SK-N-SH treated with all-trans-retinoic acid at 6 μM for 48 hours (cell line): ENCODE measurements around the gene DNAJC17.

Experiments
- ATAC-seq: fragments of 200-7000 bp; cut with Tn5 transposase; 3 replicates; pipeline ENCODE4 v1.9.1; 2020; ENCODE audit warnings: mild to moderate bottlenecking, moderate library complexity
- ARNTL ChIP-seq: fragments of 450-650 bp; formaldehyde crosslinking; IDR thresholded peaks from 2 replicates; pipeline ENCODE4 v1.5.0; 2020; ENCODE audit warnings: low read depth, mild to moderate bottlenecking, moderate library complexity, borderline replicate concordance
- CSDC2 ChIP-seq: fragments of 250-450 bp; sonication (Bioruptor Pico); IDR thresholded peaks from 2 replicates; pipeline ENCODE4 v1.5.0; 2020; ENCODE audit warnings: mild to moderate bottlenecking, moderate library complexity
- ESRRG ChIP-seq: fragments of 250-450 bp; sonication (Bioruptor Pico); IDR thresholded peaks from 2 replicates; pipeline ENCODE4 v1.6.1; 2021; ENCODE audit warnings: mild to moderate bottlenecking
- GLIS3 ChIP-seq: fragments of 250-450 bp; sonication (Bioruptor Pico); IDR thresholded peaks from 2 replicates; pipeline ENCODE4 v1.5.0; 2020; ENCODE audit warnings: mild to moderate bottlenecking, moderate library complexity
- ISL1 ChIP-seq: fragments of 250-450 bp; sonication (Bioruptor Pico); IDR thresholded peaks from 2 replicates; pipeline ENCODE4 v2.1.2; 2022; ENCODE audit warnings: mild to moderate bottlenecking, moderate library complexity
- OSR1 ChIP-seq: fragments of 250-450 bp; sonication (Bioruptor Pico); IDR thresholded peaks from 2 replicates; pipeline ENCODE4 v1.8.0; 2022; ENCODE audit warnings: moderate library complexity, mild to moderate bottlenecking, inconsistent platforms
- PATZ1 ChIP-seq: fragments of 250-450 bp; sonication (Bioruptor Pico); IDR thresholded peaks from 2 replicates; pipeline ENCODE4 v1.8.0; 2020; ENCODE audit warnings: mild to moderate bottlenecking, moderate library complexity, borderline replicate concordance
- PPARA ChIP-seq: fragments of 250-450 bp; sonication (Bioruptor Pico); IDR thresholded peaks from 2 replicates; pipeline ENCODE4 v1.5.0; 2020; ENCODE audit warnings: mild to moderate bottlenecking, borderline replicate concordance
- RARB ChIP-seq: fragments of 250-450 bp; sonication (Bioruptor Pico); IDR thresholded peaks from 2 replicates; pipeline ENCODE4 v1.8.0; 2021; ENCODE audit warnings: mild to moderate bottlenecking, moderate library complexity
- SNAI2 ChIP-seq: fragments of 250-450 bp; sonication (Bioruptor Pico); IDR thresholded peaks from 2 replicates; pipeline ENCODE4 v1.5.0; 2020; ENCODE audit warnings: mild to moderate bottlenecking, moderate library complexity
- TCF4 ChIP-seq: fragments of 250-450 bp; sonication (Bioruptor Pico); IDR thresholded peaks from 2 replicates; pipeline ENCODE4 v1.8.0; 2021; ENCODE audit warnings: mild to moderate bottlenecking, moderate library complexity, borderline replicate concordance
- TOX ChIP-seq: fragments of 250-450 bp; sonication (Bioruptor Pico); IDR thresholded peaks from 2 replicates; pipeline ENCODE4 v1.8.0; 2021; ENCODE audit warnings: mild to moderate bottlenecking, moderate library complexity, borderline replicate concordance
- TSHZ2 ChIP-seq: fragments of 250-450 bp; sonication (Bioruptor Pico); IDR thresholded peaks from 2 replicates; pipeline ENCODE4 v1.5.0; 2020; ENCODE audit warnings: mild to moderate bottlenecking, moderate library complexity
- ZC3H10 ChIP-seq: fragments of 250-450 bp; sonication (Bioruptor Pico); IDR thresholded peaks from 2 replicates; pipeline ENCODE4 v1.5.1; 2021; ENCODE audit warnings: mild to moderate bottlenecking, moderate library complexity
- ZFP3 ChIP-seq: fragments of 250-450 bp; sonication (Bioruptor Pico); IDR thresholded peaks from 2 replicates; pipeline ENCODE4 v1.5.0; 2020; ENCODE audit warnings: mild to moderate bottlenecking, moderate library complexity
- ZFP30 ChIP-seq: fragments of 450-650 bp; formaldehyde crosslinking; IDR thresholded peaks from 2 replicates; pipeline ENCODE4 v1.5.0; 2022; ENCODE audit warnings: mild to moderate bottlenecking, moderate library complexity
- ZNF565 ChIP-seq: fragments of 450-650 bp; formaldehyde crosslinking; conservative IDR thresholded peaks from 2 replicates; pipeline ENCODE4 v1.5.0; 2020; ENCODE audit warnings: low read depth, mild to moderate bottlenecking, moderate library complexity
- ZNF70 ChIP-seq: fragments of 450-650 bp; formaldehyde crosslinking; IDR thresholded peaks from 2 replicates; pipeline ENCODE4 v1.5.0; 2020; ENCODE audit warnings: mild to moderate bottlenecking, moderate library complexity
- ZNF8 ChIP-seq: fragments of 450-650 bp; formaldehyde crosslinking; IDR thresholded peaks from 2 replicates; pipeline ENCODE4 v1.5.0; 2020; ENCODE audit warnings: mild to moderate bottlenecking, moderate library complexity
- TF ChIP-seq, protein P1 (sequence below): fragments of 250-450 bp; sonication (Bioruptor Pico); IDR thresholded peaks from 2 replicates; pipeline ENCODE4 v1.8.0; 2021; ENCODE audit warnings: low read depth, mild to moderate bottlenecking, moderate library complexity, borderline replicate concordance
- TF ChIP-seq, protein P2 (sequence below): fragments of 250-450 bp; sonication (Bioruptor Pico); IDR thresholded peaks from 2 replicates; pipeline ENCODE4 v1.5.1; 2020; ENCODE audit warnings: low read depth, mild to moderate bottlenecking, moderate library complexity

DNAJC17 gene

DNA sequence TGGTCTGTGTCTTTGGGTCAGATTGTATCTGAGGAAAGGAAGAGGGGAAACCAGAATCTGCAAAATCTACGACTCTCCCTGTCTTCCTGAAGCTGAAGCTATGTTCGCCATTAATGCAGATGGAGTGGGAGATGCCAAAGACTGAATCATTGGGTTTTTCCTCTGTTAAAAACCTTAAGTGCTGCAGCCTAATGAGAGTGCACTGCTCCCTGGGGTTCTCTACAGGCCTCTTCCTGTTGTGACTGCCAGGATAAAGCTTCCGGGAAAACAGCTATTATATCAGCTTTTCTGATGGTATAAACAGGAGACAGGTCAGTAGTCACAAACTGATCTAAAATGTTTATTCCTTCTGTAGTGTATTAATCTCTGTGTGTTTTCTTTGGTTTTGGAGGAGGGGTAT is 76.2 kb downstream of the DNAJC17 start:
- TF ChIP-seq SNAI2 (CRISPR knock-in tag) (no peak), RARB (CRISPR knock-in tag) (no peak), TOX (CRISPR knock-in tag) (no peak), ARNTL (CRISPR knock-in tag) (no peak), ZC3H10 (CRISPR knock-in tag) (no peak), OSR1 (CRISPR knock-in tag) (no peak), ZFP3 (CRISPR knock-in tag) (no peak), GLIS3 (CRISPR knock-in tag) (no peak), ZNF565 (CRISPR knock-in tag) (no peak), TSHZ2 (CRISPR knock-in tag) (no peak), ZNF8 (no peak), ZFP30 (CRISPR knock-in tag) (no peak), TCF4 (CRISPR knock-in tag) (no peak), CSDC2 (CRISPR knock-in tag) (no peak), PPARA (CRISPR knock-in tag) (no peak), ZNF70 (CRISPR knock-in tag) (no peak), ESRRG (CRISPR knock-in tag) (no peak), ISL1 (no peak)
- TF ChIP-seq, protein P1, sequence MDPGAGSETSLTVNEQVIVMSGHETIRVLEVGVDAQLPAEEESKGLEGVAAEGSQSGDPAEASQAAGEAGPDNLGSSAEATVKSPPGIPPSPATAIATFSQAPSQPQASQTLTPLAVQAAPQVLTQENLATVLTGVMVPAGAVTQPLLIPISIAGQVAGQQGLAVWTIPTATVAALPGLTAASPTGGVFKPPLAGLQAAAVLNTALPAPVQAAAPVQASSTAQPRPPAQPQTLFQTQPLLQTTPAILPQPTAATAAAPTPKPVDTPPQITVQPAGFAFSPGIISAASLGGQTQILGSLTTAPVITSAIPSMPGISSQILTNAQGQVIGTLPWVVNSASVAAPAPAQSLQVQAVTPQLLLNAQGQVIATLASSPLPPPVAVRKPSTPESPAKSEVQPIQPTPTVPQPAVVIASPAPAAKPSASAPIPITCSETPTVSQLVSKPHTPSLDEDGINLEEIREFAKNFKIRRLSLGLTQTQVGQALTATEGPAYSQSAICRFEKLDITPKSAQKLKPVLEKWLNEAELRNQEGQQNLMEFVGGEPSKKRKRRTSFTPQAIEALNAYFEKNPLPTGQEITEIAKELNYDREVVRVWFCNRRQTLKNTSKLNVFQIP (CRISPR knock-in tag), result no peak
- TF ChIP-seq, protein P2, sequence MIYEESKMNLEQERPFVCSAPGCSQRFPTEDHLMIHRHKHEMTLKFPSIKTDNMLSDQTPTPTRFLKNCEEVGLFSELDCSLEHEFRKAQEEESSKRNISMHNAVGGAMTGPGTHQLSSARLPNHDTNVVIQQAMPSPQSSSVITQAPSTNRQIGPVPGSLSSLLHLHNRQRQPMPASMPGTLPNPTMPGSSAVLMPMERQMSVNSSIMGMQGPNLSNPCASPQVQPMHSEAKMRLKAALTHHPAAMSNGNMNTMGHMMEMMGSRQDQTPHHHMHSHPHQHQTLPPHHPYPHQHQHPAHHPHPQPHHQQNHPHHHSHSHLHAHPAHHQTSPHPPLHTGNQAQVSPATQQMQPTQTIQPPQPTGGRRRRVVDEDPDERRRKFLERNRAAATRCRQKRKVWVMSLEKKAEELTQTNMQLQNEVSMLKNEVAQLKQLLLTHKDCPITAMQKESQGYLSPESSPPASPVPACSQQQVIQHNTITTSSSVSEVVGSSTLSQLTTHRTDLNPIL (CRISPR knock-in tag), result no peak
- no peak for ATAC-seq

- no peak for ATAC-seq
- TF ChIP-seq PATZ1 (CRISPR knock-in tag) (no peak), ZFP30 (CRISPR knock-in tag) (no peak), TSHZ2 (CRISPR knock-in tag) (no peak), ISL1 (no peak), OSR1 (CRISPR knock-in tag) (no peak), ESRRG (CRISPR knock-in tag) (no peak), TCF4 (CRISPR knock-in tag) (no peak), GLIS3 (CRISPR knock-in tag) (no peak), SNAI2 (CRISPR knock-in tag) (no peak), ZC3H10 (CRISPR knock-in tag) (no peak), RARB (CRISPR knock-in tag) (no peak), ZNF70 (CRISPR knock-in tag) (no peak), ZNF565 (CRISPR knock-in tag) (no peak), ARNTL (CRISPR knock-in tag) (no peak)
- TF ChIP-seq, protein P1 (CRISPR knock-in tag), result no peak
- TF ChIP-seq, all 23 proteins: peak for 0
Observed at GRCh38 chr15:40723919-40724318, 83.4 kb downstream of the DNAJC17 start.
